ENCODE measurements around the gene XYLT2.

GRCh38 chr17:50396261-50397110 lies 50.6 kb downstream of the XYLT2 start:
- TF ChIP-seq CTCF (conservative IDR thresholded peaks at IDR 0.05 in 1 of 2, IDR thresholded peaks at IDR 0.05 in 1 of 2; ENCODE audit: extremely low read depth in 1 of 2, insufficient read depth in 1 of 2, low read depth in 1 of 2, low read length in 2 of 2) (no peak), EZH2 (IDR thresholded peaks at IDR 0.05; ENCODE audit: borderline replicate concordance, low read length) (no peak)
